ENCODE results near the gene IFI30. TPM values are rescaled to one million over a fixed set of nuclear protein-coding genes. Genes with fewer than 3 reads are reported as not detected.

The IFI30 gene
- total RNA-seq, 1 donor from 2014 or later: 13.4 TPM

- DNase-seq (ENCODE audit: extremely low read depth, low read depth, low spot score): no peak
Observed at GRCh38 chr19:18223860-18224524, 50.4 kb downstream of the IFI30 start.

- DNase-seq (ENCODE audit: extremely low read depth, low read depth, low spot score): peak; percentile 92
Observed at GRCh38 chr19:18224525-18225354, 51.1 kb downstream of the IFI30 start.

- no peak for DNase-seq (ENCODE audit: extremely low read depth, low read depth, low spot score)
Observed at GRCh38 chr19:18225355-18225701, 51.7 kb downstream of the IFI30 start.

- DNase-seq (ENCODE audit: extremely low read depth, low read depth, low spot score): no peak
Observed at GRCh38 chr19:18225702-18226468, 52.3 kb downstream of the IFI30 start, which contains the start of gene PDE4C. PDE4C (minus strand) TSS chr19:18226438; CDS start chr19:18226415, 23 bp downstream.

- no peak for DNase-seq (ENCODE audit: extremely low read depth, low read depth, low spot score)
Observed at GRCh38 chr19:18226956-18227780, 53.6 kb downstream of the IFI30 start.

Other genes starting within 250 kb of the IFI30 start
- gene CCDC124, start 240.8 kb upstream of the IFI30 start, total RNA-seq: 94.4 and 103 TPM in 2 replicates
- gene KCNN1, start 206.7 kb upstream of the IFI30 start, total RNA-seq: 0.41 and 2.3 TPM in 2 replicates
- 15.5 and 38.1 TPM in 2 replicates for gene ARRDC2, start 165.6 kb upstream of the IFI30 start, total RNA-seq
- 0.12 and 0.19 TPM in 2 replicates for gene IL12RB1, start 86.9 kb upstream of the IFI30 start, total RNA-seq
- 7.9 and 8.3 TPM in 2 replicates for gene MAST3, start 76.0 kb upstream of the IFI30 start, total RNA-seq
- gene PIK3R2, start 20.6 kb upstream of the IFI30 start, total RNA-seq: 17.4 and 27.1 TPM in 2 replicates
- gene MPV17L2, start 19.4 kb downstream of the IFI30 start, total RNA-seq: 30.7 and 36.3 TPM in 2 replicates
- gene RAB3A, start 30.2 kb downstream of the IFI30 start, total RNA-seq: 2.6 and 4.1 TPM in 2 replicates
- gene PDE4C, start 52.6 kb downstream of the IFI30 start, total RNA-seq: 0.58 TPM in 1 of 2 replicates, not detected in the other
- 0.92 and 2.4 TPM in 2 replicates for gene IQCN, start 100.6 kb downstream of the IFI30 start, total RNA-seq
- gene JUND, start 107.8 kb downstream of the IFI30 start, total RNA-seq: 212 and 428 TPM in 2 replicates
- gene LSM4, start 149.3 kb downstream of the IFI30 start, total RNA-seq: 201 and 204 TPM in 2 replicates
- gene PGPEP1, start 166.8 kb downstream of the IFI30 start, total RNA-seq: 18.6 and 26.5 TPM in 2 replicates
- 429 and 528 TPM in 2 replicates for gene GDF15, start 212.3 kb downstream of the IFI30 start, total RNA-seq
- gene LRRC25, start 223.8 kb downstream of the IFI30 start, total RNA-seq: not detected in 2 replicates
- gene SSBP4, start 245.6 kb downstream of the IFI30 start, total RNA-seq: 180 and 184 TPM in 2 replicates